ENCODE results near the gene HDHD3.
"Not testable (repeated sequence)": the region's sequence is repeated elsewhere in the genome, so short reads cannot be mapped to it uniquely, and the experiment has no call there.

HDHD3 gene

DNA sequence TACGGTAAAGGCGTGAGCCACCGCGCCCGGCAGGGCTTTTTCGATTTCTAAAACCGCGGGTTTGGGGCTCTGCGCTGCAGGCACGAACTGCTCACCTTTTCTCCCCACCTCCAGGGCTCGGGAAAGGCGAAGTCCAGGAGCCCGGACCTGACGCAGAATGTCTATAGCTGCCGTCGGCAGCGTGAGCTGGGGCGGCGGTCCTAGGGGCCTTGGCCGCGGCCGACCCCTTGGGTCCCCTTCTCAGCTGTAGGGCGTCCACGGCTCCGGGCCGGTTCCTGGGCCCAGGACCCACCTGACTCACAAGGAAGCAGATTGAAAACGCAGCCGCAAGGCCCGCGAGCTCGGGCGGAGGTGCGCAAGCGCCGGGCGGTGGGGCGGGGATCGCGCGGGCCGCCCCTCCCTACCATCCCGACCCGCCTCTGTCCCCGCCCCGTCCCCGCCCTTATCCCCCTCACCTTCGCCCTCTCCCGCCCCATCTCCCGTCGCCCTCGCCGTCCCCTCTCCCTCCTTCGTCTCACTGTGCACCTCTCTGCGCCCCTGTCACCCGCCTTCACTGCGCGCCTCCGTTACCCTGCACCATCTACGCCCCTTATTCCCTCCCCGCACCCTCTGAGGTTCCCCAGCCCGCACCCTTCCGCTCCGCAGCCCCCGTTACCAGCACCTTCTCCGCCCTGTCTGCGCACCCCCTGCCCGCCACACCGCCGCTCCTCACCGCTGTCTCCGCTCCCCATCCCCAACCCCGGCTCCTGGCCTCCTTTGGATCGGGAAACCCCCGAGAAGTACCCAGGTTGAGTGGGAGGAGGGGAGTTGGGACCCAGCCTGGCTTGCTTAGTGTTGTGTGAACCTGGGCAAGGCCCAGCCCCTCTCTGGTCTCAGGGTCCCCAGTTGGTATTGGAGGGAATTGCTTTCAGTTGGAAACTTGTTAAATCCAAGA lies at the start of gene HDHD3:
HDHD3 (minus strand) TSS at position 353 of the 934 bp plus-strand sequence. CDS start 2,632 bp downstream, outside the sequence.
- DNase-seq = peak; percentile 71 to 74

- peak in 1 of 2 experiments; percentile 22 for DNase-seq
Measured at GRCh38 chr9:113425072-113425471, 48.3 kb upstream of the HDHD3 start.

DNA sequence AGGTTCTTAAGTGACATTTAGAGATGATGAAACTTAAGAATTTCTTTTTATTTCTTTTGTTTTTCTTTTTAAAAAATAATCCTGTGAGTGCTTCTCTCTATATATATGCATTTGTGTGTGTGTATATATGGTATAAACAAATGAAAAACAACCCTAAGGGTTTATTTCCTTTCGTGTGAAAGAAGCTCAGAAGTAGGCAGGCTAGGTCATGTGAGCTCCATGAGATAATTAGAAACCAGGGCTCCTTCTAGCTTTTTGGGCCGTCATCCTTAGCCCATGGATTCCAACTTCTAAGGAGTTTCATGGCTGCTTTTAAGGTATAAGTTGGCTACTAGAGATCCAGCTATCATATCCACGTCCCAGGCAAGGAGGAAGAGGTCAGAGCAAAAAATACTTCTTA lies 44.9 kb upstream of the HDHD3 start:
- no peak for DNase-seq

- DNase-seq = no peak
Measured at GRCh38 chr9:113417370-113417769, 40.6 kb upstream of the HDHD3 start.

GRCh38 chr9:113416149-113416721 lies 39.4 kb upstream of the HDHD3 start:
- peak in 1 of 2 experiments; percentile 13 for DNase-seq

- peak; percentile 93 to 94 for DNase-seq
Measured at GRCh38 chr9:113410207-113410864, 33.5 kb upstream of the HDHD3 start, which contains the start of the genes C9orf43 and POLE3. C9orf43 (plus strand) TSS chr9:113410747; CDS start chr9:113413494, 2,747 bp downstream. POLE3 (minus strand) TSS chr9:113410675; CDS start chr9:113410293, 382 bp downstream.

DNA sequence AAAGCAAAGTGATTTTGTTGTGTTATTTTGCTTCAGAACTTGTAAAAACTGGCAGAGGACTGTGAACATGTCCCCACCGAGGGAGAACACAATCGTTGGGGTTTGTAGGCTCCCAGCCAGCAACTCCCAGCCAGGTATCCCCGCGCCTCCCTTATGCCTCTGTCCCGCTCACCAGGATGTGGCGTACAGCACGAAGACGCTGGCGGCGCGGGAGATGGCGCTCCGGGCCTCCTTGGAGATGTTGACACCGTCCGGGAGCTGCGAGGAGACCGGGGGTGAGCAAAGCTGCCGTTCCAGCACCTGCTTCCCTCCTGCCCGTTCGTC lies 33.1 kb upstream of the HDHD3 start:
- DNase-seq = peak in 1 of 2 experiments; percentile 37

DNA sequence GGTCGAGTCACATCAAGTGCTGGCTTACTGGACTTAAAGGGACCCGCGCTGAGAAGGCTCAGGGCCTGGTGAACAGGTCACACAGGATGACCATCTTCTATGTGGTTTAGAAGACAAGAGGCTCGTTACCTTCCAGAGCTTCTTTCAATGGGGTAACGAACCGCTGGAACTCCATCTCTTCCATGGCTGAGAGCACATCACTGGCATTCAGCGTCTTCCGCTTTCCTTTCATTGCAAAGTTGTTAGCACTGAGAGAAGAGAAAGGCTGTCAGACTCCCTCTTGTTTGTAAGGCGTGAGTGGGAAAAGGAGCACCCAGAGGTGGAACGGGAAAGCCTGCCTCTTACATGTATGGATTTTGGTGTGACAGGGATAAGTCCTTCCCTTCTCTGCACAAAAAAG lies 32.7 kb upstream of the HDHD3 start:
- DNase-seq = peak in 1 of 2 experiments; percentile 21

DNA sequence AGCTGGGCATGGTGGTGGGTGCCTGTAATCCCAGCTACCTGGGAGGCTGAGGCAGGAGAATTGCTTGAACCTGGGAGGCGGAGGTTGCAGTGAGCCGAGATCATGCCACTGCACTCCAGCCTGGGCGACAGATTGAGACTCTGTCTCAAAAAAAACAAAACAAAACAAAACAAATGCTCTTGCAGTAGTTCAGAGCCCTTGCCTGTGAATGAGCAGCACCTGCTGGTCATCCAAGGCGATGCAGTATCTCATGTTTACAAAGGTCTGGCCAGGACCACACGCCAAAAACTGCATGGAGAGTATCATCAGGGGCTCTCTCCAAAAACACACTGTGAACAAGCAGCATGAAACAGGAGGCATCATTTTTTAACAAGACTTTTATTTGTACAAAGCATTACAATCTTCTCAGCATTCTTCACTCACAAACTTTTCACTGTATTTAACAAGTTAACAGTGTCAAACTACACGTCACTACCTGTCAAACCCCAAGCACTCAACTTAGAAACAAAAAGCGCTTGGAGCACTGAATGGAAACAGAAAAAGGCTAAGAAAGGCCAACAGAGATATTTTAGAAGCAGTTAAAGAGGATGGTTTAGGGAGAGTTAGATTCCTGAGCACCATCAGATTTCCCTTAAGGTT lies 30.2 kb upstream of the HDHD3 start:
- peak; percentile 80 to 83 for DNase-seq

- DNase-seq = not testable (repeated sequence)
Measured at GRCh38 chr9:113406353-113406752, 29.6 kb upstream of the HDHD3 start.

- DNase-seq = peak; percentile 53 to 63
Measured at GRCh38 chr9:113403646-113404045, 26.9 kb upstream of the HDHD3 start.

DNA sequence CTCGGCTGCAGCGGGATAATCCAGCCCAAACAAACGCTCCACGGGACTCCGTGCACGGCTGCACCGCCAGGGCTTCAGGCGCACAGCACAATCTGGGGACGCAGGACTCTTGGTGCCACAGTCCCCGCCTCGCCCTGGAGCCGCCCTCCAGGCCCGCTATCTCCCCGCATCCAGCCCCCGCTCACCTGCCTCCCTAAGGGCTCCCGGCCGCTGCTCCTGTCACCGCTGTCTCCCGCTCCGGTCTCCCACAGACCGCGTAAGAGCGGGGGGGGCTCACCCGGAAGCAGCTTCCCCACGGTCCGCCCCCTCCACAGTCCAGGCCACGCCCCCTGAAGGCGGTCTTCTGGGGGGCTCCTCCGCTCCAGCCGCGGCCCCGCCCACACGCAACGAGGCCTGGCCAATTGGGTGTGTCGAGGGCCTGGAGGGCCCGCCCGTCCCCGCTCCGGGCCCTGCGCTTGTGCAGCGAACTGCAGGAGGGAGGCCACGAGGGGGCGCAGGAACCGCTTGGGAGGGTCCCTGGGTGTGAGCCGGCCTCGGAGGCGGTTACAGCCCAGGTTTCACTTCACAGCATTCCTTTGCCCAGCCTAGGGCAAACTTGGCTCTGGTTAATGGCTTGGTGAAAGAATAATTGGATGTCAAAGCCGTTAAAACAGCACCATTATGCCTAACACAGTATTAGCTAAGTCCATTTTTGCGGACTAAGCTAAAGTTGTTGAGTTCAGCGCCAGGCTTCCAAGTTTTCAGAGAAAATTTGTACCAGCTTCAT lies 24.4 kb upstream of the HDHD3 start, which contains the start of gene ALAD:
ALAD (minus strand) TSS at position 258 of the 766 bp plus-strand sequence. CDS start 7,725 bp downstream, outside the sequence.
- peak; percentile 89 to 92 for DNase-seq

- no peak for DNase-seq
Measured at GRCh38 chr9:113399646-113400200, 22.9 kb upstream of the HDHD3 start.

DNA sequence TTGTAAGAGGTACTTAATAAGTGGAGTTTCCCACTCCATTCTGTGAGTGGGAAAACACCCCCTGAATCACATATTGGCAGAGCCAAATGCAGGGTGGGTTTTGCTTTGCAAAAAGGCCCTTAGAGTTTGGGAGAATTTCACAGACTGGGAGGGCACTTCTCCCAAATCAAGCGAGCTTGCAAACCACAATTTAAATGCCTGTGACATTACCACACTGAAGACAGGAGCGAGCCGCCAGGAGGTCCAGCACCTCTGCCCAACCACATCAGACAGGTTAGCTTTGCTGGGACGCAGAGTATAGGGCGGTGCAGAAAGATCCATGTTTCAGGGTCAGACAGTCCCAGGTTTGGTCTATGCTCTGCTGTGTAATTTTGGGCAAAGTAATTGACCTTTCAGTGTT lies 22.0 kb upstream of the HDHD3 start:
- DNase-seq = no peak

DNA sequence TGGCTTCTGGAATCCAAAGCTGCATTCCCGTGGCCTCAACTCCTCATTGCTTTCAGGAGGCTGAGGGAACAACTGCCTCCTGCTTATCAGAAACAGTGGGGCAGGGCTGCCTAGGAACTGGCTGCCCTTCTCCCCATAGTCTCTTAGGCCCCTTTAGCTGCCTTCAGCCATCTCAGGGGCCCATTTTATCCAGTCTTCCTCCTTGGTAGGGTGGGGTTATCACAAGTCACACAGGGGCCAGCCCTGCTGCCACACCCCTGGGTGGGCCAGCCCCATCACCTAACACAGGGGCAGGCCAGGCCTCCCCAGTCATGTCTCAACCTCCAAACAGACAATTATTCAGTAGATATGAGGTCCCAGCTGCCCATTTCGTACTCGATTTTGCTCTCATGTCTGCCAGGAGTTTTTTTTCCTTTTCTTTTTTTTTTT lies 20.4 kb upstream of the HDHD3 start:
- DNase-seq = no peak

GRCh38 chr9:113395000-113395861 lies 18.4 kb upstream of the HDHD3 start:
- no peak for DNase-seq

DNA sequence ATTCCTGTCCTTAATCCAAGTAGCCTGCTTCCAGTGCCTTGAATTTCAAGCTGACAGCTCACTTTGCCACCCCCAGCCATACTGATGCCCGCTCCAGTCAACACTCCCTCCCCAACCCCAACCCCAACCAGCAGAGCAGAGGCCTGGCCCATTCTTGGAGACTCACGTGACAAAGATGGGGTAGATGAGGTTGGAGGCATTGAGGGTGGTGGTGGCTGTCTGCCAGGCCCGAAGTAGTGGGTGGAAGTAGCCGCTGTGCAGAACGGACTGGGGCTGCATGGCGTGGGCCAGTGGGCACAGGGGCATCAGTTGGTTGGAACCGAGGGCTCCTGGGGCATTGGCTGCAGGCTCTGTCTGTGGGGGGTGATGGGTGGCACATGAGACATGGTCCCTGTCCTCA lies 16.5 kb upstream of the HDHD3 start:
- DNase-seq = no peak

- no peak for DNase-seq
Measured at GRCh38 chr9:113391917-113392316, 15.1 kb upstream of the HDHD3 start.

GRCh38 chr9:113390192-113390960 lies 13.6 kb upstream of the HDHD3 start:
- DNase-seq = no peak

GRCh38 chr9:113389451-113389850 lies 12.7 kb upstream of the HDHD3 start:
- DNase-seq = no peak
